NCI-H2029 (cell line): ENCODE measurements around the gene ECHS1.
"Not testable (repeated sequence)": the region's sequence is repeated elsewhere in the genome, so short reads cannot be mapped to it uniquely, and the experiment has no call there.

ENCODE experiments used
- DNase-seq: peaks from one replicate; lab custom pipeline; 2025; lab: John Stamatoyannopoulos, UW

The ECHS1 gene

GRCh38 chr10:133378251-133379096 lies 5.3 kb upstream of the ECHS1 start:
- DNase-seq = no peak

- DNase-seq = no peak
Measured at GRCh38 chr10:133377818-133378250, 4.7 kb upstream of the ECHS1 start.

- no peak for DNase-seq
Measured at GRCh38 chr10:133377025-133377817, 4.1 kb upstream of the ECHS1 start.

GRCh38 chr10:133376183-133376582 lies 3.0 kb upstream of the ECHS1 start:
- not testable (repeated sequence) for DNase-seq

GRCh38 chr10:133375357-133376115 lies 2.4 kb upstream of the ECHS1 start:
- DNase-seq = no peak

- DNase-seq = no peak
Measured at GRCh38 chr10:133372507-133372906, 647 bp downstream of the ECHS1 start.

- DNase-seq = no peak
Measured at GRCh38 chr10:133370030-133370786, 2.9 kb downstream of the ECHS1 start.

GRCh38 chr10:133368153-133368552 lies 5.0 kb downstream of the ECHS1 start:
- DNase-seq = no peak

- DNase-seq = not testable (repeated sequence)
Measured at GRCh38 chr10:133367461-133367860, 5.7 kb downstream of the ECHS1 start.

- DNase-seq = no peak
Measured at GRCh38 chr10:133366751-133367150, 6.4 kb downstream of the ECHS1 start.

- DNase-seq = no peak
Measured at GRCh38 chr10:133366130-133366478, 7.0 kb downstream of the ECHS1 start.

GRCh38 chr10:133365461-133366129 lies 7.6 kb downstream of the ECHS1 start:
- no peak for DNase-seq

- DNase-seq = no peak
Measured at GRCh38 chr10:133364645-133365431, 8.3 kb downstream of the ECHS1 start.

GRCh38 chr10:133362846-133363245 lies 10.3 kb downstream of the ECHS1 start:
- no peak for DNase-seq

GRCh38 chr10:133361773-133362441 lies 11.2 kb downstream of the ECHS1 start:
- DNase-seq = no peak

- no peak for DNase-seq
Measured at GRCh38 chr10:133361227-133361626, 11.9 kb downstream of the ECHS1 start.

- DNase-seq = no peak
Measured at GRCh38 chr10:133359972-133360610, 13.1 kb downstream of the ECHS1 start.

GRCh38 chr10:133359554-133359971 lies 13.6 kb downstream of the ECHS1 start:
- DNase-seq = no peak

- DNase-seq = no peak
Measured at GRCh38 chr10:133358925-133359310, 14.2 kb downstream of the ECHS1 start.
